Psoas muscle (tissue), 8 donors: ENCODE data around the gene SCAPER. TPM values are rescaled to one million over a fixed set of nuclear protein-coding genes. Genes with fewer than 3 reads are reported as not detected.

Experiments
- ATAC-seq, 4 donors: fragments of 200-7000 bp; cut with Tn5 transposase; one replicate each; pipeline ENCODE4 v1.9.1; 2020; ENCODE audit warnings: moderate library complexity in 3 of 4, mild to moderate bottlenecking in 2 of 4
- DNase-seq, 2 donors: peaks; one replicate each; pipeline ENCODE4 v3.0.0-alpha.2; 2020
- H3K27ac ChIP-seq: fragments of 200-600 bp; one replicate; pipeline ENCODE4 v1.8.0; 2022
- H3K27me3 ChIP-seq, 3 donors: fragments of 200-600 bp in 1 of 3; one replicate each; pipeline versions ENCODE4 v1.6.1 to v1.8.0; 2013 to 2022; ENCODE audit warnings: low read length in 2 of 3, mild to moderate bottlenecking in 2 of 3, moderate library complexity in 1 of 3; ENCODE audit not compliant: insufficient read depth in 3 of 3
- H3K36me3 ChIP-seq, 2 donors: fragments of 200-600 bp in 1 of 2; one replicate each; pipeline versions ENCODE4 v1.6.1 to v1.8.0; 2013 to 2022; ENCODE audit warnings: low read depth in 1 of 2, mild to moderate bottlenecking in 1 of 2, moderate library complexity in 1 of 2; ENCODE audit not compliant: insufficient read depth in 1 of 2
- H3K4me1 ChIP-seq: fragments of 200-600 bp; one replicate; pipeline ENCODE4 v1.8.0; 2022
- H3K4me3 ChIP-seq: fragments of 200-600 bp; one replicate; pipeline ENCODE4 v1.8.0; 2022; ENCODE audit warnings: mild to moderate bottlenecking
- H3K9me3 ChIP-seq: fragments of 200-600 bp; one replicate; pipeline ENCODE4 v1.8.0; 2022
- WGBS, 3 donors: extraction: QIAGEN DNeasy Blood & Tissue Kit; methylation state at CpG; one replicate each; pipeline versions ENCODE4 v1.1.6 to v1.1.7; 2013; 5-methylcytosine and 5-hydroxymethylcytosine counted together
- intact Hi-C, 2 donors: fragments of 100-400 bp; cut with DNase I; formaldehyde crosslinking; loops; one replicate each; pipeline versions ENCODE4 v1.11.0 to v1.14.2; 2022
- polyA plus RNA-seq, 3 donors: library from polyadenylated mRNA; stranded (reverse); fragments of 200-250 nt; gene quantifications; one replicate each; pipeline ENCODE4 v1.2.3, GENCODE V29; 2013
- total RNA-seq, 4 donors: library from RNA; stranded (reverse); fragmentation: NEBNext Ultra II Directional in 2 of 4; extraction: Animal tissue kit (Norgen Biotek cat#: 25700) in 2 of 4; gene quantifications; one replicate each; pipeline versions ENCODE4 v1.2.1 to v1.2.4, GENCODE V29; 2021 to 2023
- TF ChIP-seq, protein P1 (sequence below): fragments of 200-600 bp; IDR thresholded peaks from one replicate; pipeline ENCODE4 v1.8.0; 2022; ENCODE audit warnings: antibody characterized with exemption
- donor health status: healthy with polysubstance abuse.
- donor health status: DM: no; HTN: no; CAD: no; lungs with moderate emphysema.
- donor health status: Bipolar disorder and iron deficiency.
- donor health status: healthy.
- donor health status: DM: yes; HTN: yes; CAD: no.
- donor health status: DM: no; HTN: no; CAD: no.
- donor health status: DM: no; HTN: no; CAD: no.
- donor health status: DM: yes; HTN: yes; CAD: no.

Gene SCAPER
- total and polyA plus RNA-seq, 7 donors, result 4.1 to 28.7 (median 20.0) TPM

DNA sequence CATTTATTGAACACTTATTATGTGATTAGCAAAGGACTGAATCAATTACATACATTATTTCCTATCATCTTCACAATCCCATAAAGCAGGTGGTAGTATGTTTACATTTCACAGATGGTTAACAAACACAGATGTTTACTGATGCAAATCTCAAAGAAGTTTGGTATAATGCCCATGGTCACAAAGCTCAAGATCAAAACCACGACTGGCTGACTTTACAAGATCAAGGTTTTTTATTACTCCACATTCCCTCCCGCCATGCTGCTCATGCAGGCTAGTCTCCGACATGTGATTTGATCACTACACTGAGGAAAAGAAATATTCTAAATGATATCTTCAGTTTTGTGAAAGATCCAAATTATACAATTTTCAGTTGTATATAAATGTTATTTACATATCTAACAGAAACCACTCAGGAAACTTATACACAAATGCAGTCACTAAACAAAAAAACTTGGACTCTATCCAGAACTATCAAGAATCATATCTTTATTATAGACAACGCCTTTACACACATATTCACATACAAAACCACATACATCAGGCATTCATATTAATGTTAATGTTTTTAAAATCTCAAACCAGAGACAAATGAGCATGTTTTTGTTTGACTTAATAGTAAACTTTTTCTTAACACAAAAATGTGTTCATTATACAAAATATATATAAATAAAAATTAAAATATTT lies 235.5 kb downstream of the SCAPER start:
- no peaks in the 10 kb centered on the region for H3K9me3 ChIP-seq
- H3K27me3 ChIP-seq, result no peaks in the 10 kb centered on the region
- intact Hi-C loops, result no loop called here

DNA sequence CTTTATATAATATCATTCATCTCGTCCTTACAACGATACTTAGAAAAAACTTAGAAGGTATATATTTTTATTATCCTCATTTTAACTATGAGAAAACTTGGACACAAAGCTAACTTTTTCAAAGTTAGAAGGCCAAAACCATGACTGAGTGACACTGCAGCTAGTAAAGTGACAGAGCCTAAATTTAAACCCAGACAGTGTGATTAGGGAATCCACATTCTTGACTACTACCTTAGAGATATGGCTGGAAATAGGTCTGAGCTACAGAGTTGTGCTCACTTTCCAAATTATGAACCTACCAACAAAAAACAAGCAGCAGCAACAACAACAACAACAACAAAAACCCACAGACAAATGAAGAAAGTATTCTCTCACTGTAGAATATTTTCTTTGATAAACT lies 236.2 kb downstream of the SCAPER start:
- H3K9me3 ChIP-seq, result no peaks in the 10 kb centered on the region
- H3K27ac ChIP-seq, result no peak overlapping the region
- no peaks in the 10 kb centered on the region for H3K4me1 ChIP-seq
- H3K36me3 ChIP-seq, result peaks cover 0 to 13% of the 10 kb centered on the region in 2 donors
- intact Hi-C loops, result no loop called here
- 96 to 99% (median 97%) methylated on average over 2 of the region's 2 CpGs for WGBS, 3 donors
- H3K4me3 ChIP-seq, result no peak overlapping the region
- ATAC-seq (no peak), DNase-seq (no peak)
- TF ChIP-seq, protein P1, sequence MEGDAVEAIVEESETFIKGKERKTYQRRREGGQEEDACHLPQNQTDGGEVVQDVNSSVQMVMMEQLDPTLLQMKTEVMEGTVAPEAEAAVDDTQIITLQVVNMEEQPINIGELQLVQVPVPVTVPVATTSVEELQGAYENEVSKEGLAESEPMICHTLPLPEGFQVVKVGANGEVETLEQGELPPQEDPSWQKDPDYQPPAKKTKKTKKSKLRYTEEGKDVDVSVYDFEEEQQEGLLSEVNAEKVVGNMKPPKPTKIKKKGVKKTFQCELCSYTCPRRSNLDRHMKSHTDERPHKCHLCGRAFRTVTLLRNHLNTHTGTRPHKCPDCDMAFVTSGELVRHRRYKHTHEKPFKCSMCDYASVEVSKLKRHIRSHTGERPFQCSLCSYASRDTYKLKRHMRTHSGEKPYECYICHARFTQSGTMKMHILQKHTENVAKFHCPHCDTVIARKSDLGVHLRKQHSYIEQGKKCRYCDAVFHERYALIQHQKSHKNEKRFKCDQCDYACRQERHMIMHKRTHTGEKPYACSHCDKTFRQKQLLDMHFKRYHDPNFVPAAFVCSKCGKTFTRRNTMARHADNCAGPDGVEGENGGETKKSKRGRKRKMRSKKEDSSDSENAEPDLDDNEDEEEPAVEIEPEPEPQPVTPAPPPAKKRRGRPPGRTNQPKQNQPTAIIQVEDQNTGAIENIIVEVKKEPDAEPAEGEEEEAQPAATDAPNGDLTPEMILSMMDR, result no peak
- H3K27me3 ChIP-seq, result no peaks in the 10 kb centered on the region

More for the DNA sequence above, 235.5 kb downstream of the SCAPER start:
- Histone ChIP-seq H3K27ac (no peak overlapping the region), H3K36me3 (peaks cover 0 to 6% of the 10 kb centered on the region in 2 donors), H3K4me3 (no peak overlapping the region), H3K4me1 (no peaks in the 10 kb centered on the region)
- TF ChIP-seq, protein P1, result no peak
- no peak for DNase-seq
- ATAC-seq, result no peak
- 87 to 90% (median 89%) methylated on average over 4 of the region's 4 CpGs for WGBS, 3 donors

DNA sequence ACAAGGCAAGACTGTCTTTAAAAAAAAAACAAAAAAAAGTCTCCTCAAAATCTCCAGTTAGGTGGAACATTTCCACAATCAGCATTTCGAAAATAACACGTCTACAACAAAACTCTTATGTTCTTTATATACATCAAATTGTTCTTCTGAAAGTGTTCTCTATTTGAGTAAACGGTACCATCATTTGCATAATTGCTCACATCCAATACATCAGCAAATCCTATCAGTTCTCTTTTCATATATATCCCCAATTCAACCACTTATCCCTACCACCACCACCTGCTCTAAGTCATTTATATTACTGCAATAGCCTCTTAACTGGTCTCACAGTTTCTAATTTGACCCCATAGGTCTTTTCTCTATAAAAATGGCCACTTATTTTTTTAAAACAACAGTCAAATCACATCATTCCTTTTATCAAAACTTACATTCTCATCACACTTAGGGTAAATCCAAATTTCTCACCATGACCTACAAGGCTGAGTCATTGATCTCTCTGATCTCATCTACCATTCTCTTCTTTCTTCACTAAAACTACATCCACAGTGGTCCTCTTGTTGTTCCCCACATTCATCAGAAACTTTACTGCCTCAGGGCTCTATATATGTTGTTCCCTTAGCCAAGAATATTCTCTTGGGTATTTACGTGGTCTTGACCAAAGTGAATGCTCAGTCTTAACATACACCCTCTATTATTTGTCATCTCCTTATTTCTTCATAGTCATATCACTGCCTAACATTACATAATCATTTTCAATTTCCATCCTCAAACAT lies 237.0 kb downstream of the SCAPER start:
- Histone ChIP-seq H3K4me1 (no peaks in the 10 kb centered on the region), H3K9me3 (no peaks in the 10 kb centered on the region), H3K27ac (no peak overlapping the region), H3K27me3 (no peaks in the 10 kb centered on the region), H3K4me3 (no peak overlapping the region), H3K36me3 (peaks cover 0 to 13% of the 10 kb centered on the region in 2 donors)
- no peak for ATAC-seq
- intact Hi-C loops, result no loop called here
- DNase-seq, result no peak
- TF ChIP-seq, protein P1, result no peak
- WGBS, 3 donors, result 94 to 96% (median 96%) methylated on average over 4 of the region's 4 CpGs

DNA sequence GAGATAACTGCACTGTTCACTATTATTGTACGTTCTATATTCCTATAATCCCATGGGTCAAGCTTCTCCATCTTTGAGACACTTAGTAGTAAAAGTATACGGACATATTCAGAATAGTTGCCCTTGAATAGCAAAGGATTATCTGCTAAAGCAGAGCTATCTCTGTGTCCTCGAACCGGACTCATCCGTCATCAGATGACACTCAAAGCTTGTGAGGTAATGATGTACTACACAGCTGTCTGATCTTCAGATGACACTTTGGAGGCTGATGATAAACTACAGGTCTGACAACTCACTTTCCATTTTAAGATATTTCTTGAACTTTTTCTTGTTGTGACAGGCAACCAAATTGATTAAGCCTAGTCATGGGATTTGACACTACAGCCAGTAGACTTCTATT lies 240.2 kb downstream of the SCAPER start:
- TF ChIP-seq, protein P1, result no peak
- Histone ChIP-seq H3K4me1 (no peaks in the 10 kb centered on the region), H3K4me3 (no peak overlapping the region), H3K36me3 (peaks cover 0 to 19% of the 10 kb centered on the region in 2 donors), H3K9me3 (no peaks in the 10 kb centered on the region), H3K27ac (no peak overlapping the region), H3K27me3 (no peaks in the 10 kb centered on the region)
- intact Hi-C loops, result no loop called here
- WGBS, 3 donors, result 43 to 54% (median 51%) methylated on average over 5 of the region's 5 CpGs
- no peak for DNase-seq
- peak in 3 of 4 donors; percentile 46 to 70 (median 63) for ATAC-seq
